Smooth muscle cell (in vitro differentiated cells): ENCODE data around the gene RHD. TPM values are rescaled to one million over a fixed set of nuclear protein-coding genes. Genes with fewer than 3 reads are reported as not detected.
"Not testable (repeated sequence)": the region's sequence is repeated elsewhere in the genome, so short reads cannot be mapped to it uniquely, and the experiment has no call there.

Experiments
- DNase-seq: peaks from one replicate; lab custom pipeline; 2025; ENCODE audit not compliant: unreplicated experiment; lab: John Stamatoyannopoulos, UW
- H2AFZ ChIP-seq: fragments of 200-600 bp; sonication (generic); 2 replicates; pipeline ENCODE4 v1.6.0; 2016; ENCODE audit warnings: antibody characterized with exemption, low read depth, mild to moderate bottlenecking
- H3F3A ChIP-seq: fragments of 200-600 bp; sonication (generic); 2 replicates; pipeline ENCODE4 v1.6.0; 2017; ENCODE audit warnings: antibody characterized with exemption, low read depth
- H3K27ac ChIP-seq: fragments of 200-600 bp; sonication (generic); 2 replicates; pipeline ENCODE4 v1.5.1; 2016; ENCODE audit warnings: low read depth, mild to moderate bottlenecking
- H3K27me3 ChIP-seq: fragments of 200-600 bp; sonication (generic); 2 replicates; pipeline ENCODE4 v1.6.1; 2016; ENCODE audit warnings: low read depth, mild to moderate bottlenecking
- H3K36me3 ChIP-seq: fragments of 200-600 bp; sonication (generic); 2 replicates; pipeline ENCODE4 v1.5.1; 2016; ENCODE audit warnings: low read depth
- H3K4me1 ChIP-seq: fragments of 200-600 bp; sonication (generic); 2 replicates; pipeline ENCODE4 v1.5.1; 2016; ENCODE audit warnings: low read depth
- H3K4me2 ChIP-seq: fragments of 200-600 bp; sonication (generic); 2 replicates; pipeline ENCODE4 v1.6.0; 2016; ENCODE audit warnings: mild to moderate bottlenecking
- H3K4me3 ChIP-seq: fragments of 200-600 bp; sonication (generic); 2 replicates; pipeline ENCODE4 v1.5.1; 2016; ENCODE audit warnings: mild to moderate bottlenecking
- H3K79me2 ChIP-seq: fragments of 200-600 bp; sonication (generic); 2 replicates; pipeline ENCODE4 v1.6.0; 2016; ENCODE audit warnings: low read depth, mild to moderate bottlenecking
- H3K9ac ChIP-seq: fragments of 200-600 bp; sonication (generic); 2 replicates; pipeline ENCODE4 v1.6.0; 2016; ENCODE audit warnings: low read depth
- H3K9me3 ChIP-seq: fragments of 200-600 bp; sonication (generic); replicated peaks from 2 replicates; pipeline ENCODE4 v1.5.1; 2016; ENCODE audit warnings: low read depth
- H4K20me1 ChIP-seq: fragments of 200-600 bp; sonication (generic); 2 replicates; pipeline ENCODE4 v1.6.0; 2016; ENCODE audit warnings: low read depth
- CTCF ChIP-seq: fragments of 200-600 bp; sonication (generic); IDR thresholded peaks from 2 replicates; pipeline ENCODE4 v1.5.1; 2017; ENCODE audit warnings: borderline replicate concordance, mild to moderate bottlenecking, antibody characterized with exemption; ENCODE audit not compliant: insufficient read depth, poor library complexity, severe bottlenecking
- WGBS: methylation state at CpG from one replicate; pipeline ENCODE4 v1.1.7; 2016; ENCODE audit warnings: low lambda C conversion rate; 5-methylcytosine and 5-hydroxymethylcytosine counted together
- polyA plus RNA-seq: library from polyadenylated mRNA; unstranded; fragments of >200 nt; fragmentation: Nextera tagmentation; extraction: Ambion mirVana; gene quantifications from 2 replicates; pipeline ENCODE4 v1.2.1, GENCODE V29; 2016
- total RNA-seq: library from RNA; depleted of rRNA; stranded (reverse); fragments of >200 nt; gene quantifications from 2 replicates; pipeline ENCODE4 v1.2.3, GENCODE V29; 2014

Gene RHD
- total and polyA plus RNA-seq, 2 experiments from 2014 or later: not detected

- peaks cover 19% of the 10 kb centered on the region for H4K20me1 ChIP-seq
- H3K4me2 ChIP-seq: no peak overlapping the region
- no peak overlapping the region for H3K27ac ChIP-seq
- DNase-seq: no peak
- H3K27me3 ChIP-seq: no peaks in the 10 kb centered on the region
- no peak overlapping the region for H3K4me3 ChIP-seq
- H3K4me1 ChIP-seq: no peaks in the 10 kb centered on the region
- no peaks in the 10 kb centered on the region for H3K79me2 ChIP-seq
- H3K9ac ChIP-seq: no peak overlapping the region
- 97% methylated on average over 1 of the region's 1 CpG for WGBS
- H3K9me3 ChIP-seq: no peaks in the 10 kb centered on the region
- H3F3A ChIP-seq: peaks cover 5% of the 10 kb centered on the region
- H3K36me3 ChIP-seq: peaks cover 13% of the 10 kb centered on the region
- H2AFZ ChIP-seq: no peak overlapping the region
- no peak for TF ChIP-seq CTCF
These were observed 84.5 kb downstream of the RHD start for GRCh38 chr1:25356848-25357247.

GRCh38 chr1:25360596-25361581 is 88.6 kb downstream of the RHD start:
- H3K4me1 ChIP-seq: no peaks in the 10 kb centered on the region
- no peaks in the 10 kb centered on the region for H3K9me3 ChIP-seq
- peaks cover 5% of the 10 kb centered on the region for H3F3A ChIP-seq
- no peak overlapping the region for H3K4me2 ChIP-seq
- DNase-seq: no peak
- no peaks in the 10 kb centered on the region for H3K27me3 ChIP-seq
- no peak overlapping the region for H2AFZ ChIP-seq
- H3K4me3 ChIP-seq: no peak overlapping the region
- no peaks in the 10 kb centered on the region for H4K20me1 ChIP-seq
- no peaks in the 10 kb centered on the region for H3K36me3 ChIP-seq
- H3K27ac ChIP-seq: peak overlapping the region; percentile 43
- no peaks in the 10 kb centered on the region for H3K79me2 ChIP-seq
- H3K9ac ChIP-seq: no peak overlapping the region
- 74% methylated on average over 7 of the region's 7 CpGs for WGBS
- TF ChIP-seq CTCF: no peak

- H3K9ac ChIP-seq: no peak overlapping the region
- H3K36me3 ChIP-seq: no peaks in the 10 kb centered on the region
- no peaks in the 10 kb centered on the region for H4K20me1 ChIP-seq
- no peak overlapping the region for H3K4me3 ChIP-seq
- H3F3A ChIP-seq: peaks cover 5% of the 10 kb centered on the region
- H3K4me1 ChIP-seq: no peaks in the 10 kb centered on the region
- H3K27me3 ChIP-seq: no peaks in the 10 kb centered on the region
- no peak overlapping the region for H2AFZ ChIP-seq
- DNase-seq: no peak
- TF ChIP-seq CTCF: no peak
- no peak overlapping the region for H3K4me2 ChIP-seq
- no peaks in the 10 kb centered on the region for H3K9me3 ChIP-seq
- H3K79me2 ChIP-seq: no peaks in the 10 kb centered on the region
- WGBS: 40% methylated on average over 2 of the region's 2 CpGs
- H3K27ac ChIP-seq: peak overlapping the region; percentile 43
These were observed 89.6 kb downstream of the RHD start for GRCh38 chr1:25361901-25362300.

- H3K4me3 ChIP-seq, H2AFZ ChIP-seq, H3K27me3 ChIP-seq, DNase-seq, H3K36me3 ChIP-seq, H3K4me1 ChIP-seq, H3K79me2 ChIP-seq, H3K4me2 ChIP-seq, H3K9me3 ChIP-seq, H3K9ac ChIP-seq, H4K20me1 ChIP-seq, H3K27ac ChIP-seq, H3F3A ChIP-seq: not testable (repeated sequence)
- no CpG with 5 or more reads among the region's 17 CpGs for WGBS
These were observed 90.6 kb downstream of the RHD start for GRCh38 chr1:25362634-25363559.
